ENCODE measurements around the gene SSBP1. TPM values are rescaled to one million over a fixed set of nuclear protein-coding genes. Genes with fewer than 3 reads are reported as not detected.

SSBP1 gene
- total RNA-seq, 1 experiment from 2014 or later, result 174 TPM

- peaks cover 3% of the 10 kb centered on the region; the same call in 1 of the 2 replicates for H3K4me1 ChIP-seq (ENCODE audit: control insufficient read depth, insufficient read depth, low read length)
- no TSS peak for BruUV-seq (replicated peaks)
- H3K36me3 ChIP-seq (ENCODE audit: control insufficient read depth, insufficient read depth, low read length), result no peaks in the 10 kb centered on the region
- H3K4me3 ChIP-seq (ENCODE audit: low read depth in 2 of 2, low read length in 2 of 2), result no peak overlapping the region
- TF ChIP-seq REST (IDR thresholded peaks at IDR 0.05; ENCODE audit: insufficient read depth in 1 of 2, low read depth in 2 of 2, low read length in 1 of 2), result no peak
- TF ChIP-seq TCF7L2 (IDR thresholded peaks at IDR 0.05; ENCODE audit: low read depth, low read length), result no peak
- no peak for TF ChIP-seq CTCF (IDR thresholded peaks at IDR 0.05)
- no peak for TF ChIP-seq SIN3A (IDR thresholded peaks at IDR 0.05; ENCODE audit: borderline replicate concordance, insufficient read depth, low read depth, low read length)
- no peak for TF ChIP-seq POLR2AphosphoS5 (IDR thresholded peaks at IDR 0.05; ENCODE audit: low read depth, low read length)
- H3K9me3 ChIP-seq (ENCODE audit: control insufficient read depth, insufficient read depth, low read depth, low read length), result no peaks in the 10 kb centered on the region
- ChIA-PET CTCF (no interaction called here), POLR2A (no interaction called here)
- no peak overlapping the region for H3K27ac ChIP-seq (ENCODE audit: low read length)
- intact Hi-C loops (cut with micrococcal nuclease; ENCODE audit: unreplicated experiment) (no loop called here), in situ Hi-C loops (cut with HindIII; ENCODE audit: low pct_unique_long_range_greater_than_20kb, low sequenced_read_pairs) (no loop called here)
- DNase-seq (ENCODE audit: low read depth, low spot score), result no peak
- ATAC-seq, result no peak
- peaks cover 10% of the 10 kb centered on the region for H3K27me3 ChIP-seq (ENCODE audit: control insufficient read depth, insufficient read depth, low read length)
Measured at GRCh38 chr7:141704741-141705140, 33.4 kb upstream of the SSBP1 start.

- no peak for DNase-seq (ENCODE audit: low read depth, low spot score)
- Histone ChIP-seq H3K36me3 (ENCODE audit: control insufficient read depth, insufficient read depth, low read length) (no peaks in the 10 kb centered on the region), H3K9me3 (ENCODE audit: control insufficient read depth, insufficient read depth, low read depth, low read length) (no peaks in the 10 kb centered on the region), H3K4me3 (ENCODE audit: low read depth in 2 of 2, low read length in 2 of 2) (no peak overlapping the region), H3K27ac (ENCODE audit: low read length) (no peak overlapping the region), H3K4me1 (ENCODE audit: control insufficient read depth, insufficient read depth, low read length) (peaks cover 3% of the 10 kb centered on the region; the same call in 1 of the 2 replicates), H3K27me3 (ENCODE audit: control insufficient read depth, insufficient read depth, low read length) (peaks cover 10% of the 10 kb centered on the region)
- no TSS peak for BruUV-seq (replicated peaks)
- in situ Hi-C loops (cut with HindIII; ENCODE audit: low pct_unique_long_range_greater_than_20kb, low sequenced_read_pairs), result no loop called here
- CTCF ChIA-PET, result no interaction called here
- POLR2A ChIA-PET, result no interaction called here
- TF ChIP-seq TCF7L2 (IDR thresholded peaks at IDR 0.05; ENCODE audit: low read depth, low read length) (no peak), CTCF (IDR thresholded peaks at IDR 0.05) (no peak), SIN3A (IDR thresholded peaks at IDR 0.05; ENCODE audit: borderline replicate concordance, insufficient read depth, low read depth, low read length) (no peak), REST (IDR thresholded peaks at IDR 0.05; ENCODE audit: insufficient read depth in 1 of 2, low read depth in 2 of 2, low read length in 1 of 2) (no peak), POLR2AphosphoS5 (IDR thresholded peaks at IDR 0.05; ENCODE audit: low read depth, low read length) (no peak)
- intact Hi-C loops (cut with micrococcal nuclease; ENCODE audit: unreplicated experiment), result no loop called here
- ATAC-seq, result no peak
Measured at GRCh38 chr7:141706239-141707064, 31.7 kb upstream of the SSBP1 start.

All from Panc1 (cell line).